Gastrocnemius medialis (tissue), 4 donors: ENCODE results near the gene DYNLRB2. TPM values are rescaled to one million over a fixed set of nuclear protein-coding genes. Genes with fewer than 3 reads are reported as not detected.

Source experiments
- ATAC-seq, 2 donors: fragments of 150-250 bp; one replicate each; pipeline ENCODE4 v1.9.1; 2016
- DNase-seq, 2 donors: peaks; one replicate each; pipeline ENCODE4 v3.0.0-alpha.2; 2019
- H3K27ac ChIP-seq, 4 donors: fragments of 200-600 bp; sonication (generic); 1 replicate in 1 of 4; 2 replicates in 3 of 4; pipeline ENCODE4 v1.5.1; 2016 to 2018; ENCODE audit warnings: mild to moderate bottlenecking in 2 of 4, moderate library complexity in 1 of 4
- H3K27me3 ChIP-seq, 3 donors: fragments of 200-600 bp; sonication (generic) in 2 of 3; 1 replicate in 1 of 3; 2 replicates in 2 of 3; pipeline versions ENCODE4 v1.5.1 to v1.6.0; 2016 to 2019; ENCODE audit warnings: mild to moderate bottlenecking in 1 of 3, moderate library complexity in 1 of 3
- H3K36me3 ChIP-seq, 2 donors: fragments of 200-600 bp; sonication (generic) in 1 of 2; one replicate each; pipeline ENCODE4 v1.5.1; 2017 to 2018
- H3K4me1 ChIP-seq, 2 donors: fragments of 200-600 bp; sonication (generic) in 1 of 2; one replicate each; pipeline ENCODE4 v1.5.1; 2016 to 2017; ENCODE audit warnings: mild to moderate bottlenecking in 2 of 2
- H3K4me3 ChIP-seq, 4 donors: fragments of 200-600 bp; sonication (generic) in 3 of 4; 1 replicate in 1 of 4; 2 replicates in 3 of 4; pipeline ENCODE4 v1.5.1; 2016 to 2019; ENCODE audit warnings: mild to moderate bottlenecking in 2 of 4
- H3K9me3 ChIP-seq, 3 donors: fragments of 200-600 bp; sonication (generic) in 2 of 3; 1 replicate in 1 of 3; 2 replicates in 2 of 3; pipeline ENCODE4 v1.5.1; 2016 to 2019
- POLR2A ChIP-seq, 2 donors: fragments of 450-650 bp; IDR thresholded peaks; one replicate each; pipeline ENCODE4 v1.6.1; 2017; ENCODE audit warnings: antibody characterized with exemption in 2 of 2, mild to moderate bottlenecking in 2 of 2, moderate library complexity in 2 of 2
- in situ Hi-C, 4 donors: fragments of 200-750 bp; cut with MboI; loops; one replicate each; pipeline versions ENCODE4 v1.15.0 to v1.8.0; 2017; ENCODE audit warnings: low sequenced_read_pairs in 4 of 4
- intact Hi-C: fragments of 100-400 bp; cut with DNase I; formaldehyde crosslinking; loops from one replicate; pipeline ENCODE4 v1.15.1; 2023; ENCODE audit warnings: low total_unique reads
- total RNA-seq, 4 donors: library from RNA; depleted of rRNA; stranded (reverse); fragments of >200 nt; gene quantifications; one replicate each; pipeline versions ENCODE4 v1.1.0 to v1.2.3, GENCODE V29; 2016
- TF ChIP-seq, protein P1 (sequence below), 5 experiments: fragments of 450-650 bp in 3 of 5; fragments of 200-600 bp in 2 of 5; sonication (generic) in 2 of 5; IDR thresholded peaks in 4 of 5; conservative IDR thresholded peaks in 1 of 5; 1 replicate in 4 of 5; 2 replicates in 1 of 5; pipeline ENCODE4 v1.5.1; 2016 to 2019; ENCODE audit warnings: antibody characterized with exemption in 5 of 5, mild to moderate bottlenecking in 3 of 5, moderate library complexity in 3 of 5

DYNLRB2 gene
- total RNA-seq, 4 donors from 2014 or later = not detected

DNA sequence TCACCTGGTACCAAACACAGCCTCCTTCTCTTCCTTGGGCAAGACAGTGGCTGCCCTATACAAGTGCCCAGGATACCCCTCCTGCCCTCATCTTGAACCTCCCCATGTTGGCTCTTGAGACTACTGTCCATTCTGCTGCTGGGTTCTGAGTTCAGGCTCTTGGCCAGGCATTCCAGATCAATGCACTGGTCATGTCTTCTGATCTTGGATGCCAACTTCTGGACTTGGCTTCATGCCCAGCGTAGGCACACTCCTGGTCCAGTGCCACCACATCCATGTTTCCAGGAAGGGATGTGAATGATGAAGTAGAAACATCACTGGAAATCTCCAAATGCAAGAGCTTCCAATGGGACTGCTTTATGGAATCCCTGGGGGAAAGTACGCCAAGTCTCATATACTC lies 51.5 kb downstream of the DYNLRB2 start:
- intact Hi-C loops (no loop called here), in situ Hi-C loops (no loop called here)
- Histone ChIP-seq H3K36me3 (no peaks in the 10 kb centered on the region), H3K4me1 (no peaks in the 10 kb centered on the region), H3K27me3 (no peaks in the 10 kb centered on the region), H3K4me3 (no peak overlapping the region), H3K27ac (no peak overlapping the region), H3K9me3 (no peaks in the 10 kb centered on the region)
- ATAC-seq (no peak), DNase-seq (no peak)
- TF ChIP-seq, protein P1, sequence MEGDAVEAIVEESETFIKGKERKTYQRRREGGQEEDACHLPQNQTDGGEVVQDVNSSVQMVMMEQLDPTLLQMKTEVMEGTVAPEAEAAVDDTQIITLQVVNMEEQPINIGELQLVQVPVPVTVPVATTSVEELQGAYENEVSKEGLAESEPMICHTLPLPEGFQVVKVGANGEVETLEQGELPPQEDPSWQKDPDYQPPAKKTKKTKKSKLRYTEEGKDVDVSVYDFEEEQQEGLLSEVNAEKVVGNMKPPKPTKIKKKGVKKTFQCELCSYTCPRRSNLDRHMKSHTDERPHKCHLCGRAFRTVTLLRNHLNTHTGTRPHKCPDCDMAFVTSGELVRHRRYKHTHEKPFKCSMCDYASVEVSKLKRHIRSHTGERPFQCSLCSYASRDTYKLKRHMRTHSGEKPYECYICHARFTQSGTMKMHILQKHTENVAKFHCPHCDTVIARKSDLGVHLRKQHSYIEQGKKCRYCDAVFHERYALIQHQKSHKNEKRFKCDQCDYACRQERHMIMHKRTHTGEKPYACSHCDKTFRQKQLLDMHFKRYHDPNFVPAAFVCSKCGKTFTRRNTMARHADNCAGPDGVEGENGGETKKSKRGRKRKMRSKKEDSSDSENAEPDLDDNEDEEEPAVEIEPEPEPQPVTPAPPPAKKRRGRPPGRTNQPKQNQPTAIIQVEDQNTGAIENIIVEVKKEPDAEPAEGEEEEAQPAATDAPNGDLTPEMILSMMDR (IDR thresholded peaks at IDR 0.05 in 4 of 5, conservative IDR thresholded peaks at IDR 0.05 in 1 of 5) = no peak
- TF ChIP-seq POLR2A (IDR thresholded peaks at IDR 0.05) = no peak

DNA sequence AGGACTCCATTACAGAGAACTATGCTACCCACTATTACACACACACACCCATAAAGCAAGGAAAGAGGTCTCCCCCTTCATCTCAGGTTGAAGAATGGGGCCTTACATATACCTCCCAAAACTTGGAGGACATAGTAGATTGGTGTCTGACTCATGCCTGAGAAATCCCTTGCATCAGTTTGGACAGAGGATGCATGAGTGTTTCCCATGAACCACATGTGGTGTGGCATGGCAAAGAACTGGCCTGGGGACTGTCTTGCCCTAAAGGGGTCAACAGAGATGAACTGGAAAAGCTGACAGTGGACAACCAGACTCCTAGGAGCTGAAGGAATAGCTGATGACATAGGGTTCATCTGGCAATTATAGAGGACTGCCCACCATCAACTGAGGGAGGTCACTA lies 54.0 kb downstream of the DYNLRB2 start:
- DNase-seq (no peak), ATAC-seq (no peak)
- Histone ChIP-seq H3K27me3 (no peaks in the 10 kb centered on the region), H3K4me1 (no peaks in the 10 kb centered on the region), H3K27ac (no peak overlapping the region), H3K9me3 (no peaks in the 10 kb centered on the region), H3K4me3 (no peak overlapping the region), H3K36me3 (no peaks in the 10 kb centered on the region)
- in situ Hi-C loops = no loop called here
- TF ChIP-seq, protein P1 (IDR thresholded peaks at IDR 0.05 in 4 of 5, conservative IDR thresholded peaks at IDR 0.05 in 1 of 5) = no peak
- TF ChIP-seq POLR2A (IDR thresholded peaks at IDR 0.05) = no peak
- intact Hi-C loops = no loop called here

DNA sequence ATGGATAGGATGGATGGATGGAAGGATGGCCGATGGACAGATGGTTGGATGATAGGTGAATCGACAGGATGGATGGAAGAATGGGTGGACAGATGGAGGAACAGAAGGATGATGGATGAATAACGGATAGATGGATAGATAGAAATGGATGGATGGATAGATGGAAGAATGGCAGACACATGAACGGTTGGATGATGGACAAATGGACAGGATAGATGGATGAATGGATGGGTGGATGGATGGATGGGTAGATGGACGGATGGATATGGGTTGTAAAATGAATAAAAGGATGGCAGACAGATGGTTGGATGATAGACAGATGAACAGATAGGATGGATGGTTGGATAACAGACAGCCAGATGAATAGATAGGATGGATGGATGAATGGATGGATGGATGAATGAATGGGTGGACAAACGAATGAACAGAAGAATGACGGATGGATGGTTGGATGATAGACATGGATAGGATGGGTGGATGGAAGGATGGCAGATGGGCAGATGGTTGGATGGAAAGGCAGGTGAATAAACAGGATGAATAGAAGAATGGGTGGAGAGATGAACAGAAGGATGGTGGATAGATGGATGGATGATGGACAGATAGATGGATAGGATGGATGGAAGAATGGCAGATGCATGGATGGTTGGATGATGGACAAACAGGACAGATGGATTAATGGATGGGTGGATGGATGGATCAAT lies 55.9 kb downstream of the DYNLRB2 start:
- H3K27ac ChIP-seq = no peak overlapping the region
- H3K27me3 ChIP-seq = no peaks in the 10 kb centered on the region
- H3K4me1 ChIP-seq = no peaks in the 10 kb centered on the region
- DNase-seq (no peak), ATAC-seq (no peak)
- H3K9me3 ChIP-seq = no peaks in the 10 kb centered on the region
- no peak overlapping the region for H3K4me3 ChIP-seq
- TF ChIP-seq POLR2A (IDR thresholded peaks at IDR 0.05) = no peak
- TF ChIP-seq, protein P1 (IDR thresholded peaks at IDR 0.05 in 4 of 5, conservative IDR thresholded peaks at IDR 0.05 in 1 of 5) = no peak
- in situ Hi-C loops (no loop called here), intact Hi-C loops (no loop called here)
- H3K36me3 ChIP-seq = no peaks in the 10 kb centered on the region

DNA sequence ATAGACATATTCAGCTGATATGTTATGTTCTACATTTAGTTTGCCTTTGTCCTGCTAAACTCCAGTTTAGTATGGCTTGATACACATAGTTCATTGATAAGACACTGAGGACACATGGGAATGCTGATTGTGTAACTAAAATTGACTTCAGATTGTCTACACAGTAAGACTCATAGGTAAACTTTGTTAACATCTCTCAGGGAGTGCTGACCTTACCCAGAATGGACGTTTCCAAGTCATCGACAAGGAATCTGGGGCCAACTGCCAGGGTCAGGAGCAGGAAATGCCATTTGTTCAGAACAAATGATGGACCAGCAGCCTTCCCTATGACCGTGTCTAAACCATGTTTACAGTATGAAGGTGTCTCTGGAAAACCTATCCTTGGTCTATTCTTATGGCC lies 58.7 kb downstream of the DYNLRB2 start:
- Histone ChIP-seq H3K36me3 (no peaks in the 10 kb centered on the region), H3K27ac (no peak overlapping the region), H3K4me3 (no peak overlapping the region), H3K9me3 (no peaks in the 10 kb centered on the region), H3K27me3 (no peaks in the 10 kb centered on the region), H3K4me1 (no peaks in the 10 kb centered on the region)
- DNase-seq (no peak), ATAC-seq (no peak)
- TF ChIP-seq, protein P1 (IDR thresholded peaks at IDR 0.05 in 4 of 5, conservative IDR thresholded peaks at IDR 0.05 in 1 of 5) = no peak
- TF ChIP-seq POLR2A (IDR thresholded peaks at IDR 0.05) = no peak
- in situ Hi-C loops (no loop called here), intact Hi-C loops (no loop called here)
